Vagina (tissue), 2 donors: Measurements from ENCODE around the gene TARS2. TPM values are rescaled to one million over a fixed set of nuclear protein-coding genes. Genes with fewer than 3 reads are reported as not detected.

Experiments used
- DNase-seq, 2 donors: peaks; one replicate each; pipeline ENCODE4 v3.0.0-alpha.2; 2017; ENCODE audit errors: extremely low spot score in 2 of 2
- H3K27ac ChIP-seq: fragments of 200-600 bp; sonication (generic); one replicate; pipeline ENCODE4 v1.5.1; 2019
- H3K27me3 ChIP-seq: fragments of 200-600 bp; sonication (generic); one replicate; pipeline ENCODE4 v1.5.1; 2019
- H3K36me3 ChIP-seq, 2 donors: fragments of 200-600 bp; sonication (generic); one replicate each; pipeline ENCODE4 v1.5.1; 2017 to 2019
- H3K4me1 ChIP-seq: fragments of 200-600 bp; sonication (generic); one replicate; pipeline ENCODE4 v1.5.1; 2019
- H3K4me3 ChIP-seq, 2 donors: fragments of 200-600 bp; sonication (generic); 1 replicate in 1 of 2; 2 replicates in 1 of 2; pipeline ENCODE4 v1.5.1; 2016 to 2019
- H3K9me3 ChIP-seq: fragments of 200-600 bp; sonication (generic); one replicate; pipeline ENCODE4 v1.5.1; 2019
- POLR2A ChIP-seq, 2 donors: fragments of 450-650 bp; IDR thresholded peaks; one replicate each; pipeline ENCODE4 v1.6.1; 2017; ENCODE audit warnings: antibody characterized with exemption in 2 of 2, mild to moderate bottlenecking in 2 of 2, moderate library complexity in 2 of 2
- POLR2AphosphoS5 ChIP-seq, 2 donors: sonication (generic); formaldehyde crosslinking; IDR thresholded peaks; one replicate each; pipeline ENCODE4 v1.9.0; 2017; ENCODE audit warnings: antibody characterized with exemption in 2 of 2, mild to moderate bottlenecking in 2 of 2, low read depth in 1 of 2; ENCODE audit not compliant: insufficient read depth in 1 of 2
- intact Hi-C: fragments of 100-400 bp; cut with DNase I; formaldehyde crosslinking; loops from one replicate; pipeline ENCODE4 v1.15.1; 2023
- total RNA-seq: library from RNA; depleted of rRNA; stranded (reverse); fragments of >200 nt; gene quantifications from one replicate; pipeline ENCODE4 v1.2.3, GENCODE V29; 2016
- TF ChIP-seq, protein P1 (sequence below), 3 experiments: fragments of 450-650 bp in 2 of 3; fragments of 200-600 bp in 1 of 3; sonication (generic) in 1 of 3; IDR thresholded peaks; one replicate each; pipeline ENCODE4 v1.5.1; 2017 to 2019; ENCODE audit warnings: antibody characterized with exemption in 3 of 3, mild to moderate bottlenecking in 2 of 3, moderate library complexity in 2 of 3

TARS2 gene
- total RNA-seq, 1 donor from 2014 or later: 17.4 TPM

DNA sequence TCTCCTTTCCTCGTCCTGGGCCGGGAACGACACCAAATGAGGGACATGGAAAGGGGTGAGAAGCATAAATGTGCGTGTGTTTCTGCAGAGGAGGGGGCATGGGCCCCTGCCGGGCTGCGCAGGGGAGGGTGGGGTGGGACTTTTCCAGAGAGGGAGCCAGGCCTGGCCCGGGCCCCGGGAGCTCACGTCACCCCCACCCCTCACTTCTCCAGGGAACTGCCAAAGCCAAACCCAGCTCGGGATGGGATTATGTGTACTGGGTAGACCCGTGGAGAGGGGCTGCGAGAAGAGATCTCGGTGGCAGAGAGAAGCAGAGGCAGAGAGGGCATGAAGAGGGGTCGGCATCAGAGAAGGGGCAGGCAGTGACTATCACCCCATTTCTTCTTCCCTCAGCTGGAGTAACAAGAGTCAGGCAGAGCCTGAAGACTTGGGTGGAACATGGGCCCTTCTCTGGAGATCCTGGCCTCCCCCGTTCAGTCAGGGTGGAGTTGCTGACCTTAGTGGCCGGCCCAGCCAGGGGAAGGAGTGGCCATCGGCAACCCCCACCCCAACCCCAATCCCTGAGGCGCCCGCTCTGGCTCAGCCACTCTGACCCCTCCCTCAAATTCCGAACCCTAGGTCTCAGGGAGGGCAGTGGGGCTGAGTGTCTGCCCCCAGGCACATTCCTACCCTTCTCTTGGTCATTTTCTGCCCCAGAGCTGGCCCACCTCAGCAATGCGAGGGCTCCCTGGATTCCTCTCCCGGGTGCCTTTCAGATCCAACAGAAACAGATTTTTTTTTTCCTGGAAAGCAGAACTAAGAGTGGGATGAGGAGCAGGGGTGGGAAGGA is 63.2 kb downstream of the TARS2 start:
- H3K4me3 ChIP-seq: peak overlapping the region; percentile 61 to 73
- no peaks in the 10 kb centered on the region for H3K36me3 ChIP-seq
- peaks cover 47% of the 10 kb centered on the region for H3K4me1 ChIP-seq
- TF ChIP-seq POLR2A (IDR thresholded peaks at IDR 0.05) (no peak), POLR2AphosphoS5 (IDR thresholded peaks at IDR 0.05; ENCODE audit: insufficient read depth in 1 of 2, low read depth in 1 of 2) (peak in 1 of 2 donors; percentile 67)
- H3K9me3 ChIP-seq: no peaks in the 10 kb centered on the region
- no peak for DNase-seq
- no peaks in the 10 kb centered on the region for H3K27me3 ChIP-seq
- intact Hi-C loops: loop anchor here (5.0 kb wide), 1 partner anchor 33 kb away; the partner anchor contains the start of gene FALEC
- peak overlapping the region; percentile 94 for H3K27ac ChIP-seq

DNA sequence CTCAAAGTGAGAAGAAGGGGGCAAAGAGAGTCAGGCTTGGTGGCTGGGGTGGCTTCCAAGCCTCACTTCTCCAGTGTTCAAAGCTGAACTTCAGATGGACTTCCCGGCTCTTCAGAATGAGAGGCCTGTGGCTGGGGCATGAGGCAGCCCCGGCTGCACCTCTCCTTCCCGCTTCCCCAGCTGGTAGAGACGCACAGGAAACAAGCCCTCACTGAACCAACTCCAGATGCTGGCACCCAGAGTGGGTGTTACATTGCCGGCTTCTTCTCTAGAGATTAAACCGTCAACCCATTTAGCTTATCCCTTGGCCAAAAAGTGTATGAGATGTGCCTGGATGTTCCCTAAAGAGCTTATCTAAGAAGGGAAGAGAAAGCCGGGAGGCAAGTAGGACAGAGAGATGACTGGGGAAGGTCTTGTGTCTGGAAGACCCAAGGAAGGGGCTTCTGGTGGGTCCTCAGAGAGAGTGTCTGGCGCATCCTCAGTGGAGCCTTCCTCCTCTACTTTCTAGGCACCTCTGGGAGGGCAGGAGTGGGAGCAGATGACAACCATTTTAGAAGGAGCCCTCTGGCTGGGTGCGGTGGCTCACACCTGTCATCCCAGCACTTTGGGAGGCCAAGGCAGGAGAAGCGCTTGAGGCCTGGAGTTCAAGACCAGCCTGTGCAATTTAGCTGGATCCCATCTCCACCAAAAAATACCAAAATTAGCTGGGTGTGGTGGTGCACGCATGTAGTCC is 64.0 kb downstream of the TARS2 start:
- Histone ChIP-seq H3K4me3 (peak overlapping the region; percentile 61 to 73), H3K36me3 (peaks cover 0 to 2% of the 10 kb centered on the region in 2 donors), H3K9me3 (no peaks in the 10 kb centered on the region), H3K4me1 (peaks cover 47% of the 10 kb centered on the region), H3K27me3 (no peaks in the 10 kb centered on the region), H3K27ac (peak overlapping the region; percentile 94)
- intact Hi-C loops: loop anchor here (5.0 kb wide), 1 partner anchor 34 kb away; the partner anchor contains the start of gene FALEC
- DNase-seq: no peak
- TF ChIP-seq POLR2AphosphoS5 (IDR thresholded peaks at IDR 0.05; ENCODE audit: insufficient read depth in 1 of 2, low read depth in 1 of 2) (no peak), POLR2A (IDR thresholded peaks at IDR 0.05) (no peak)
- TF ChIP-seq, protein P1, sequence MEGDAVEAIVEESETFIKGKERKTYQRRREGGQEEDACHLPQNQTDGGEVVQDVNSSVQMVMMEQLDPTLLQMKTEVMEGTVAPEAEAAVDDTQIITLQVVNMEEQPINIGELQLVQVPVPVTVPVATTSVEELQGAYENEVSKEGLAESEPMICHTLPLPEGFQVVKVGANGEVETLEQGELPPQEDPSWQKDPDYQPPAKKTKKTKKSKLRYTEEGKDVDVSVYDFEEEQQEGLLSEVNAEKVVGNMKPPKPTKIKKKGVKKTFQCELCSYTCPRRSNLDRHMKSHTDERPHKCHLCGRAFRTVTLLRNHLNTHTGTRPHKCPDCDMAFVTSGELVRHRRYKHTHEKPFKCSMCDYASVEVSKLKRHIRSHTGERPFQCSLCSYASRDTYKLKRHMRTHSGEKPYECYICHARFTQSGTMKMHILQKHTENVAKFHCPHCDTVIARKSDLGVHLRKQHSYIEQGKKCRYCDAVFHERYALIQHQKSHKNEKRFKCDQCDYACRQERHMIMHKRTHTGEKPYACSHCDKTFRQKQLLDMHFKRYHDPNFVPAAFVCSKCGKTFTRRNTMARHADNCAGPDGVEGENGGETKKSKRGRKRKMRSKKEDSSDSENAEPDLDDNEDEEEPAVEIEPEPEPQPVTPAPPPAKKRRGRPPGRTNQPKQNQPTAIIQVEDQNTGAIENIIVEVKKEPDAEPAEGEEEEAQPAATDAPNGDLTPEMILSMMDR (IDR thresholded peaks at IDR 0.05): no peak

DNA sequence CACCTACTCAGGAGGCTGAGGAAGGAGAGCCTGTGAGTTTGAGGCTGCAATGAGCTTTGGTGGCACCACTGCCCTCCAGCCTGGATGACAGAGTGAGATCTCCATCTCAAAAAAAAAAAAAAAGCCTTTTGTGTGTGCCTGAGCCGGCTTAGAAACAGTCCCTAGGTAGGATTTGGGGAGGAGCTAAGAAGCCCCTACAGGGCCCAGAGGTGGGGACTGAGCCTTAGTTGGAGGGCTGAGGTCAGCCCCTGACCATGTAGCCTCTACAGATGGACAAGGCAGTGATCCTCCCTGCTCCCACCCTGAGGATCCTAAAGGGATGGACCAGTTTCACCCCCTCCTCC is 64.5 kb downstream of the TARS2 start:
- no peak for DNase-seq
- H3K4me1 ChIP-seq: peaks cover 47% of the 10 kb centered on the region
- intact Hi-C loops: loop anchor here (5.0 kb wide), 1 partner anchor 34 kb away; the partner anchor contains the start of gene FALEC
- TF ChIP-seq, protein P1 (IDR thresholded peaks at IDR 0.05): no peak
- TF ChIP-seq POLR2A (IDR thresholded peaks at IDR 0.05) (no peak), POLR2AphosphoS5 (IDR thresholded peaks at IDR 0.05; ENCODE audit: insufficient read depth in 1 of 2, low read depth in 1 of 2) (no peak)
- H3K9me3 ChIP-seq: no peaks in the 10 kb centered on the region
- H3K27me3 ChIP-seq: no peaks in the 10 kb centered on the region
- no peak overlapping the region for H3K4me3 ChIP-seq
- peak overlapping the region; percentile 94 for H3K27ac ChIP-seq
- peaks cover 0 to 7% of the 10 kb centered on the region in 2 donors for H3K36me3 ChIP-seq

DNA sequence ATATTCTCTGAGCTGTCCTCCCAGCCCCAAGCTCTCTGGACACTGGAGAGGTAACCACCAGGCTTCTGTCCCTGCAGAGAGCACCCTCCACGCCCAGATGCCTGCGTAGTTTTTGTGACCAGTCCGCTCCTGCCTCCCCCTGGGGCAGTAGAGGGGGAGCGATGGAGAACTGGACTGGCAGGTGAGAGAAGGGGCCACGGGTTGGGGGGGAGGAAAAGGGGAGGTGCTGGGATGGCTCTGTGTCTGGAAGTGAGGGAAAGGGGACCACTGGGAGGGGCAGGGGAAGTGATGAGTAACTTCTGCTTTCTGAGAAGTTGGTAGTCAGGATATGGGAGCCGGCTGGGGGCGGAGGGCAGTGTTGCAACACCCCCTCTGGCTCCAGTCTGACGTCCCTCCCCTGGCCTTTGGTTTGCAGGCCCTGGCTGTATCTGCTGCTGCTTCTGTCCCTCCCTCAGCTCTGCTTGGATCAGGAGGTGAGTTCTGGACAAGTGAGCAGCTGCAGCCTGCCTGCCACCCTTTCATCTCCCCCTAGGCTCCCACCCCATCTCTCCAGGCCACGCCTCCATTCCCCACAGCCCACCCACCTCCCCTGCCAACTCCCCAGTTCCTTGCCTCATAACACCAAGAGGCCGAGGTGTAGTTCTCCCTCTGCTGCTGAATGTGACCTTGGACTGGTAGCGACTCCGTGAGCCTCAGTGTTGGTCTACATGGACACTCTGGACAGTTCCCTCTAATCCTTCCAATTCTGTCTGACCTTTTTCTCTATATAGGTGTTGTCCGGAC is 65.1 kb downstream of the TARS2 start:
- Histone ChIP-seq H3K36me3 (peaks cover 0 to 13% of the 10 kb centered on the region in 2 donors), H3K9me3 (no peaks in the 10 kb centered on the region), H3K27ac (peak overlapping the region; percentile 94), H3K27me3 (no peaks in the 10 kb centered on the region), H3K4me1 (peaks cover 47% of the 10 kb centered on the region), H3K4me3 (no peak overlapping the region)
- DNase-seq: peak in 1 of 2 donors; percentile 99
- intact Hi-C loops: loop anchor here (5.0 kb wide), 1 partner anchor 35 kb away; the partner anchor contains the start of gene FALEC
- TF ChIP-seq, protein P1 (IDR thresholded peaks at IDR 0.05): no peak
- TF ChIP-seq POLR2A (IDR thresholded peaks at IDR 0.05): peak in 1 of 2 donors; percentile 3
- TF ChIP-seq POLR2AphosphoS5 (IDR thresholded peaks at IDR 0.05; ENCODE audit: insufficient read depth in 1 of 2, low read depth in 1 of 2): peak; percentile 82 to 90

DNA sequence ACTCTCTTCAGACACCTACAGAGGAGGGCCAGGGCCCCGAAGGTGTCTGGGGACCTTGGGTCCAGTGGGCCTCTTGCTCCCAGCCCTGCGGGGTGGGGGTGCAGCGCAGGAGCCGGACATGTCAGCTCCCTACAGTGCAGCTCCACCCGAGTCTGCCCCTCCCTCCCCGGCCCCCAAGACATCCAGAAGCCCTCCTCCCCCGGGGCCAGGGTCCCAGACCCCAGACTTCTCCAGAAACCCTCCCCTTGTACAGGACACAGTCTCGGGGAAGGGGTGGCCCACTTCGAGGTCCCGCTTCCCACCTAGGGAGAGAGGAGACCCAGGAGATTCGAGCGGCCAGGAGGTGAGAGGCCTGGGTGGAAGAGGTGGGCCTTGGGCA is 65.7 kb downstream of the TARS2 start:
- no peak for TF ChIP-seq POLR2A (IDR thresholded peaks at IDR 0.05)
- peaks cover 52% of the 10 kb centered on the region for H3K4me1 ChIP-seq
- no peak overlapping the region for H3K4me3 ChIP-seq
- no peaks in the 10 kb centered on the region for H3K27me3 ChIP-seq
- intact Hi-C loops: loop anchor here (5.0 kb wide), 1 partner anchor 36 kb away; the partner anchor contains the start of gene FALEC
- DNase-seq: no peak
- no peaks in the 10 kb centered on the region for H3K9me3 ChIP-seq
- peaks cover 0 to 13% of the 10 kb centered on the region in 2 donors for H3K36me3 ChIP-seq
- peak overlapping the region; percentile 94 for H3K27ac ChIP-seq
